GM23338 (cell line): ENCODE measurements around the gene TYW3. TPM values are rescaled to one million over a fixed set of nuclear protein-coding genes. Genes with fewer than 3 reads are reported as not detected.
A peak's percentile ranks its signal among the peaks of the same experiment; 100 is the strongest.

ENCODE experiments used
- ATAC-seq: fragments of 200-7000 bp; cut with Tn5 transposase; 3 replicates; pipeline ENCODE4 v1.9.1; 2020
- DNase-seq: peaks from one replicate; pipeline ENCODE4 v3.0.0-alpha.2; 2015; ENCODE audit warnings: low spot score
- H2AFZ ChIP-seq: fragments of 200-600 bp; sonication (generic); 2 replicates; pipeline ENCODE4 v1.8.0; 2016; ENCODE audit warnings: antibody characterized with exemption, mild to moderate bottlenecking, moderate library complexity
- H3F3A ChIP-seq: fragments of 200-600 bp; sonication (generic); replicated peaks from 2 replicates; pipeline ENCODE4 v1.8.0; 2017; ENCODE audit warnings: antibody characterized with exemption, mixed run types, low read depth
- H3K27ac ChIP-seq: fragments of 200-600 bp; sonication (generic); 2 replicates; pipeline ENCODE4 v1.6.1; 2016; ENCODE audit warnings: low read depth
- H3K27me3 ChIP-seq: fragments of 200-600 bp; sonication (generic); 2 replicates; pipeline ENCODE4 v1.8.0; 2016; ENCODE audit warnings: mild to moderate bottlenecking, mixed run types, moderate library complexity; ENCODE audit not compliant: insufficient read depth
- H3K36me3 ChIP-seq: fragments of 200-600 bp; sonication (generic); 2 replicates; pipeline ENCODE4 v1.8.0; 2016; ENCODE audit warnings: mild to moderate bottlenecking; ENCODE audit not compliant: insufficient read depth
- H3K4me1 ChIP-seq: fragments of 200-600 bp; sonication (generic); 2 replicates; pipeline ENCODE4 v1.8.0; 2016; ENCODE audit warnings: mild to moderate bottlenecking, moderate library complexity; ENCODE audit not compliant: insufficient read depth
- H3K4me2 ChIP-seq: fragments of 200-600 bp; sonication (generic); 2 replicates; pipeline ENCODE4 v1.7.1; 2017; ENCODE audit warnings: mixed run types
- H3K4me3 ChIP-seq: fragments of 200-600 bp; sonication (generic); 2 replicates; pipeline ENCODE4 v1.6.1; 2016; ENCODE audit warnings: mixed run types
- H3K79me2 ChIP-seq: fragments of 200-600 bp; sonication (generic); replicated peaks from 2 replicates; pipeline ENCODE4 v1.8.0; 2017; ENCODE audit warnings: mild to moderate bottlenecking; ENCODE audit not compliant: insufficient read depth
- H3K9me2 ChIP-seq: fragments of 200-600 bp; sonication (generic); 2 replicates; pipeline ENCODE4 v1.8.0; 2017; ENCODE audit not compliant: insufficient read depth
- H4K20me1 ChIP-seq: fragments of 200-600 bp; sonication (generic); replicated peaks from 2 replicates; pipeline ENCODE4 v1.8.0; 2017; ENCODE audit warnings: mild to moderate bottlenecking; ENCODE audit not compliant: insufficient read depth
- H3K27ac Mint-ChIP-seq: 2 replicates; pipeline ENCODE4 v1.8.0; 2020; ENCODE audit warnings: inconsistent platforms, mild to moderate bottlenecking, moderate library complexity, mixed read lengths
- H3K27me3 Mint-ChIP-seq: 3 replicates; pipeline ENCODE4 v1.8.0; 2022; ENCODE audit warnings: low read depth, mild to moderate bottlenecking, moderate library complexity, mixed read lengths, inconsistent platforms; ENCODE audit not compliant: insufficient read depth, poor library complexity
- H3K36me3 Mint-ChIP-seq: 3 replicates; pipeline ENCODE4 v1.8.0; 2021; ENCODE audit warnings: low read depth, mild to moderate bottlenecking, inconsistent platforms, moderate library complexity, mixed read lengths
- H3K4me1 Mint-ChIP-seq: 3 replicates; pipeline ENCODE4 v1.8.0; 2020; ENCODE audit warnings: mild to moderate bottlenecking, inconsistent platforms, mixed read lengths
- H3K4me3 Mint-ChIP-seq: 3 replicates; pipeline ENCODE4 v1.8.0; 2021; ENCODE audit warnings: moderate library complexity, mild to moderate bottlenecking, inconsistent platforms, mixed read lengths
- H3K9me3 Mint-ChIP-seq: 3 replicates; pipeline ENCODE4 v1.8.0; 2020; ENCODE audit warnings: moderate library complexity, mild to moderate bottlenecking, inconsistent platforms, mixed read lengths
- ETS1 ChIP-seq: IDR thresholded peaks from 2 replicates; pipeline ENCODE4 v1.6.1; 2016; ENCODE audit warnings: antibody characterized with exemption
- EZH2 ChIP-seq: fragments of 200-600 bp; sonication (generic); IDR thresholded peaks from one replicate; pipeline ENCODE4 v1.8.0; 2017; ENCODE audit warnings: antibody characterized with exemption, mild to moderate bottlenecking, low read depth; ENCODE audit not compliant: unreplicated experiment
- EZH2phosphoT487 ChIP-seq: fragments of 200-600 bp; sonication (generic); IDR thresholded peaks from one replicate; pipeline ENCODE4 v1.8.1; 2018; ENCODE audit warnings: antibody characterized with exemption; ENCODE audit not compliant: unreplicated experiment
- JUNB ChIP-seq: IDR thresholded peaks from one replicate; pipeline ENCODE4 v1.6.1; 2016; ENCODE audit warnings: antibody characterized with exemption; ENCODE audit not compliant: unreplicated experiment
- NANOG ChIP-seq: IDR thresholded peaks from 2 replicates; pipeline ENCODE4 v1.6.1; 2016; ENCODE audit warnings: antibody characterized with exemption, borderline replicate concordance
- POLR2AphosphoS5 ChIP-seq: IDR thresholded peaks from 2 replicates; pipeline ENCODE4 v1.6.1; 2016; ENCODE audit warnings: antibody characterized with exemption, low read depth
- STAT1 ChIP-seq: IDR thresholded peaks from one replicate; pipeline ENCODE4 v1.6.1; 2016; ENCODE audit warnings: antibody characterized with exemption; ENCODE audit not compliant: unreplicated experiment
- ZNF114 ChIP-seq: fragments of 250-450 bp; sonication (Bioruptor Pico); IDR thresholded peaks from 2 replicates; pipeline ENCODE4 v1.5.0; 2020; ENCODE audit warnings: mild to moderate bottlenecking, moderate library complexity
- ZNF331 ChIP-seq: fragments of 250-450 bp; sonication (Bioruptor Pico); IDR thresholded peaks from 2 replicates; pipeline ENCODE4 v1.5.0; 2020; ENCODE audit warnings: low read depth, mild to moderate bottlenecking, moderate library complexity
- ZNF462 ChIP-seq: fragments of 250-450 bp; sonication (Bioruptor Pico); IDR thresholded peaks from 2 replicates; pipeline ENCODE4 v1.5.0; 2020; ENCODE audit warnings: mild to moderate bottlenecking, moderate library complexity
- polyA plus RNA-seq: library from polyadenylated mRNA; unstranded; fragments of >200 nt; fragmentation: Nextera tagmentation; extraction: Ambion mirVana; gene quantifications from 2 replicates; pipeline ENCODE4 v1.2.1, GENCODE V29; 2016
- total RNA-seq: library from RNA; depleted of rRNA; stranded (reverse); fragments of >200 nt; shearing (Covaris generic); gene quantifications from 2 replicates; pipeline ENCODE4 v1.2.3, GENCODE V29; 2014
- TF ChIP-seq, protein P1 (sequence below), 2 experiments: fragments of 200-600 bp in 1 of 2; sonication (generic) in 1 of 2; conservative IDR thresholded peaks; 2 replicates each; pipeline versions ENCODE4 v1.5.1 to v1.6.1; 2016 to 2017; ENCODE audit warnings: antibody characterized with exemption in 2 of 2, low read depth in 2 of 2, mild to moderate bottlenecking in 2 of 2, moderate library complexity in 1 of 2

TYW3 gene
- total and polyA plus RNA-seq, 2 experiments from 2014 or later = 29.6 to 66.8 TPM

DNA sequence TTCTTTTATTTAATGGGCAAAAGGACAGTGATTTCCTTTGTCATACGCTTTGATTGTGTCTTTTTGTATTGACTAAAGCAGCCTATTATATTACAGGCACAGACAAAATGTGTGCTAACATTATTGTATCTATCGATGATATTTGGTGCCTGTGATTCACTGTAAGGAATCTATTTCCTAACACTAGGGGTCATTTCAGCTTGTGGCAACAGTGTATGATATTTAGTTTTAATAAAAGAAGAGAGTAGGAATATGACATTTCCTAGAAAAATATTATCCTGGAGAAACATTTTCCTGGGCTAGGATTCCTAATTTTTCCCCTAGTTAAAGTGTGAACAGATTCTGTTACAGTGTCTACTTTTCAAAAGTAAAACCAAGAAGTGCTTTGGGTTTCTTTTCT lies 42.8 kb downstream of the TYW3 start:
- no peaks in the 10 kb centered on the region for H3K27me3 ChIP-seq
- no peak overlapping the region for H3K27ac ChIP-seq
- Mint-ChIP-seq H3K4me1 (peaks cover 14% of the 10 kb centered on the region), H3K4me3 (no peak overlapping the region), H3K36me3 (no peaks in the 10 kb centered on the region), H3K27ac (no peak overlapping the region), H3K9me3 (no peaks in the 10 kb centered on the region), H3K27me3 (no peaks in the 10 kb centered on the region)
- H3K79me2 ChIP-seq = no peaks in the 10 kb centered on the region
- no peaks in the 10 kb centered on the region for H3K9me2 ChIP-seq
- no peak overlapping the region for H3K4me2 ChIP-seq
- H4K20me1 ChIP-seq = no peaks in the 10 kb centered on the region
- no peak overlapping the region for H3K4me3 ChIP-seq
- peaks cover 11% of the 10 kb centered on the region for H3K4me1 ChIP-seq
- H3F3A ChIP-seq = no peaks in the 10 kb centered on the region
- no peak overlapping the region for H2AFZ ChIP-seq
- no peak for DNase-seq
- no peaks in the 10 kb centered on the region for H3K36me3 ChIP-seq
- ATAC-seq = no peak
- no peak for TF ChIP-seq EZH2
- TF ChIP-seq, protein P1, sequence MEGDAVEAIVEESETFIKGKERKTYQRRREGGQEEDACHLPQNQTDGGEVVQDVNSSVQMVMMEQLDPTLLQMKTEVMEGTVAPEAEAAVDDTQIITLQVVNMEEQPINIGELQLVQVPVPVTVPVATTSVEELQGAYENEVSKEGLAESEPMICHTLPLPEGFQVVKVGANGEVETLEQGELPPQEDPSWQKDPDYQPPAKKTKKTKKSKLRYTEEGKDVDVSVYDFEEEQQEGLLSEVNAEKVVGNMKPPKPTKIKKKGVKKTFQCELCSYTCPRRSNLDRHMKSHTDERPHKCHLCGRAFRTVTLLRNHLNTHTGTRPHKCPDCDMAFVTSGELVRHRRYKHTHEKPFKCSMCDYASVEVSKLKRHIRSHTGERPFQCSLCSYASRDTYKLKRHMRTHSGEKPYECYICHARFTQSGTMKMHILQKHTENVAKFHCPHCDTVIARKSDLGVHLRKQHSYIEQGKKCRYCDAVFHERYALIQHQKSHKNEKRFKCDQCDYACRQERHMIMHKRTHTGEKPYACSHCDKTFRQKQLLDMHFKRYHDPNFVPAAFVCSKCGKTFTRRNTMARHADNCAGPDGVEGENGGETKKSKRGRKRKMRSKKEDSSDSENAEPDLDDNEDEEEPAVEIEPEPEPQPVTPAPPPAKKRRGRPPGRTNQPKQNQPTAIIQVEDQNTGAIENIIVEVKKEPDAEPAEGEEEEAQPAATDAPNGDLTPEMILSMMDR (conservative IDR thresholded peaks at IDR 0.05; ENCODE audit: low read depth in 2 of 2) = peak in 1 of 2 experiments; percentile 9; a peak in 1 of 4 replicates

GRCh38 chr1:74777525-74777924 lies 44.6 kb downstream of the TYW3 start:
- no peaks in the 10 kb centered on the region for H3K36me3 ChIP-seq
- no peak overlapping the region for H3K4me2 ChIP-seq
- no peaks in the 10 kb centered on the region for H3F3A ChIP-seq
- H3K4me3 ChIP-seq = no peak overlapping the region
- H3K27ac ChIP-seq = no peak overlapping the region
- H3K27me3 ChIP-seq = no peaks in the 10 kb centered on the region
- no peak overlapping the region for H2AFZ ChIP-seq
- H4K20me1 ChIP-seq = no peaks in the 10 kb centered on the region
- no peaks in the 10 kb centered on the region for H3K79me2 ChIP-seq
- Mint-ChIP-seq H3K4me1 (peaks cover 20% of the 10 kb centered on the region), H3K27me3 (no peaks in the 10 kb centered on the region), H3K27ac (no peak overlapping the region), H3K9me3 (no peaks in the 10 kb centered on the region), H3K36me3 (no peaks in the 10 kb centered on the region), H3K4me3 (no peak overlapping the region)
- ATAC-seq (no peak), DNase-seq (no peak)
- no peaks in the 10 kb centered on the region for H3K9me2 ChIP-seq
- H3K4me1 ChIP-seq = peaks cover 25% of the 10 kb centered on the region
- no peak for TF ChIP-seq EZH2
- no peak for TF ChIP-seq ETS1
- TF ChIP-seq EZH2phosphoT487 = no peak
- no peak for TF ChIP-seq ZNF331 (CRISPR knock-in tag)
- no peak for TF ChIP-seq JUNB
- TF ChIP-seq, protein P1 (conservative IDR thresholded peaks at IDR 0.05; ENCODE audit: low read depth in 2 of 2) = no peak
- TF ChIP-seq ZNF462 (CRISPR knock-in tag) = no peak
- TF ChIP-seq ZNF114 = no peak
- no peak for TF ChIP-seq NANOG
- TF ChIP-seq STAT1 = no peak
- no peak for TF ChIP-seq POLR2AphosphoS5
